GM12875 (cell line): ENCODE data around the gene ELAVL3.
A peak's percentile ranks its signal among the peaks of the same experiment; 100 is the strongest.
"Not testable (repeated sequence)": the region's sequence is repeated elsewhere in the genome, so short reads cannot be mapped to it uniquely, and the experiment has no call there.

Experiments
- H3K4me3 ChIP-seq: one replicate; pipeline ENCODE4 v1.5.1; 2011; ENCODE audit warnings: low read depth, low read length, control low read depth
- CTCF ChIP-seq: IDR thresholded peaks from 2 replicates; pipeline ENCODE4 v1.5.1; 2011; ENCODE audit warnings: low read depth, mild to moderate bottlenecking, control low read depth, inconsistent platforms, low read length, moderate library complexity, borderline replicate concordance; ENCODE audit not compliant: insufficient read depth

ELAVL3 gene

GRCh38 chr19:11408591-11408990 is 72.3 kb downstream of the ELAVL3 start:
- no peak overlapping the region for H3K4me3 ChIP-seq
- TF ChIP-seq CTCF, result no peak

GRCh38 chr19:11406703-11407236 is 74.1 kb downstream of the ELAVL3 start:
- H3K4me3 ChIP-seq, result not testable (repeated sequence)

GRCh38 chr19:11405846-11406643 is 74.8 kb downstream of the ELAVL3 start:
- peak; percentile 45; the same call in 1 of the 2 replicates for TF ChIP-seq CTCF
- no peak overlapping the region for H3K4me3 ChIP-seq

GRCh38 chr19:11404588-11405222 is 76.1 kb downstream of the ELAVL3 start:
- H3K4me3 ChIP-seq, result no peak overlapping the region
- TF ChIP-seq CTCF, result no peak

GRCh38 chr19:11401808-11402543 is 78.9 kb downstream of the ELAVL3 start:
- H3K4me3 ChIP-seq, result no peak overlapping the region
- TF ChIP-seq CTCF, result no peak
